NCI-H146 treated with DMSO at 0.1 percent for 48 hours (cell line): Measurements from ENCODE around the gene IL1RAPL2.

ENCODE experiments used
- DNase-seq: peaks from one replicate; lab custom pipeline; 2025; ENCODE audit not compliant: unreplicated experiment; lab: John Stamatoyannopoulos, UW

IL1RAPL2 gene

GRCh38 chrX:105260291-105261043 lies 694.5 kb downstream of the IL1RAPL2 start:
- no peak for DNase-seq

GRCh38 chrX:105263171-105263570 lies 697.2 kb downstream of the IL1RAPL2 start:
- DNase-seq = no peak

GRCh38 chrX:105263801-105264200 lies 697.8 kb downstream of the IL1RAPL2 start:
- DNase-seq = no peak

GRCh38 chrX:105265093-105265492 lies 699.1 kb downstream of the IL1RAPL2 start:
- DNase-seq = no peak

GRCh38 chrX:105266456-105266855 lies 700.5 kb downstream of the IL1RAPL2 start:
- DNase-seq = no peak

GRCh38 chrX:105267167-105267566 lies 701.2 kb downstream of the IL1RAPL2 start:
- DNase-seq = no peak

GRCh38 chrX:105269386-105269785 lies 703.4 kb downstream of the IL1RAPL2 start:
- no peak for DNase-seq

- no peak for DNase-seq
Measured at GRCh38 chrX:105273326-105273725, 707.3 kb downstream of the IL1RAPL2 start.

GRCh38 chrX:105274091-105274490 lies 708.1 kb downstream of the IL1RAPL2 start:
- DNase-seq = no peak

- no peak for DNase-seq
Measured at GRCh38 chrX:105277132-105277531, 711.1 kb downstream of the IL1RAPL2 start.

GRCh38 chrX:105282077-105282476 lies 716.1 kb downstream of the IL1RAPL2 start:
- no peak for DNase-seq

GRCh38 chrX:105297041-105297440 lies 731.0 kb downstream of the IL1RAPL2 start:
- no peak for DNase-seq

- no peak for DNase-seq
Measured at GRCh38 chrX:105299286-105299685, 733.3 kb downstream of the IL1RAPL2 start.

GRCh38 chrX:105302246-105302645 lies 736.2 kb downstream of the IL1RAPL2 start:
- no peak for DNase-seq

GRCh38 chrX:105307762-105308161 lies 741.8 kb downstream of the IL1RAPL2 start:
- no peak for DNase-seq

- no peak for DNase-seq
Measured at GRCh38 chrX:105313596-105313995, 747.6 kb downstream of the IL1RAPL2 start.

- no peak for DNase-seq
Measured at GRCh38 chrX:105314458-105314857, 748.5 kb downstream of the IL1RAPL2 start.

- no peak for DNase-seq
Measured at GRCh38 chrX:105315248-105315647, 749.2 kb downstream of the IL1RAPL2 start.

- DNase-seq = no peak
Measured at GRCh38 chrX:105317117-105317516, 751.1 kb downstream of the IL1RAPL2 start.

GRCh38 chrX:105323928-105324327 lies 757.9 kb downstream of the IL1RAPL2 start:
- no peak for DNase-seq

GRCh38 chrX:105328773-105329172 lies 762.8 kb downstream of the IL1RAPL2 start:
- DNase-seq = no peak

GRCh38 chrX:105331244-105331643 lies 765.2 kb downstream of the IL1RAPL2 start:
- DNase-seq = no peak

GRCh38 chrX:105347373-105347772 lies 781.4 kb downstream of the IL1RAPL2 start:
- DNase-seq = no peak
